NCI-H187 treated with DMSO at 0.1 percent for 48 hours (cell line): ENCODE results near the gene RPL36.
"Not testable (repeated sequence)": the region's sequence is repeated elsewhere in the genome, so short reads cannot be mapped to it uniquely, and the experiment has no call there.

ENCODE experiments used
- DNase-seq: peaks from one replicate; lab custom pipeline; 2025; lab: John Stamatoyannopoulos, UW

The RPL36 gene

DNA sequence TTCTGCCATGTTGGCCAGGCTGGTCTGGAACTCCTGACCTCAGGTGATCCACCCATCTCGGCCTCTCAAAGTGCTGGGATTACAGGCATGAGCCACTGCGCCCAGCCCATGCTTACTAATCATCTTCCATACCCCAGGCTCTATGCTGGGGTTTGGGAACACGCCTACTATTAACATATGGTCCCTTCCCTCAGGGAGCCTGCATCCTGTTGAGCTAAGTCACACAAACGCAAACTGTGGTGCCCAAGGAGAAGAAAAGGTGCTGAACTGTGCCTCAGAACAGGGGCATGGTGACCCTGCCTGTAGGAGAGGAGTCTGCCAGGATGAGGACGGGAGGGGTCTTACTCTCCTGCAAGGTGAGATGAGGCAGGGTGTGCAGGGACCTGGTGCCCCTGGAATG, 15.4 kb upstream of the RPL36 start:
- DNase-seq, result no peak

DNA sequence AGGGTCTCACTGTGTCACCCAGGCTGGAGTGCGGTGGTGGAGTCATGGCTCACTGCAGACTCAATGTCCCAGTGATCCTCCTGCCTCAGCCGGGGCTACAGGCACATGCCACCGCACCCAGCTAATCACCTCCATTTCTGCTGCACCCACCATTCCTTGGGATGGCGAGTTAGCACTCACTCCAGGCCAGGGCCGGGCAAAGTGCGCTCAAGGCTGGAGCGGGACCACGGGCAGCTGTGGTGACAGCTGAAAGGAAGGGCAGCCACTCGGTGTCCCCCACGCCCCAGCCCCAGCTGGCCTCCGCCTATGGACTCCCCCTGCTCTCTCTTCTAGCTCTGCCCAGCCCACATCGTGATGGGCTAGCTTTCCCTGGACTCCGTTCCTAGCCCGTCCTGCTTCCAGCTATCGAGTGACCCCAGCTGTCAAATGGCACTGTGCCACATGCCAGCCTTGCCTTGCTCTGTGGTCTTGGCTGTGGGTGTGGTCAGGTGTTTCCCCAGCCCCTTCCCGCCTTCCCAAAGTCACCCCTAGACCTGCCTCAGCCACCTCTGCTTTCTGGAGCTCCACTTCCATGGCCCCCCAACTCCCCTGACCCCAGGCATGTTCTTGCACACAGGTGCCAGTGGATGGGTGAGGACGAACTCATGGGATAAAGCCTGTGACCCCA, 13.9 kb upstream of the RPL36 start:
- no peak for DNase-seq

DNA sequence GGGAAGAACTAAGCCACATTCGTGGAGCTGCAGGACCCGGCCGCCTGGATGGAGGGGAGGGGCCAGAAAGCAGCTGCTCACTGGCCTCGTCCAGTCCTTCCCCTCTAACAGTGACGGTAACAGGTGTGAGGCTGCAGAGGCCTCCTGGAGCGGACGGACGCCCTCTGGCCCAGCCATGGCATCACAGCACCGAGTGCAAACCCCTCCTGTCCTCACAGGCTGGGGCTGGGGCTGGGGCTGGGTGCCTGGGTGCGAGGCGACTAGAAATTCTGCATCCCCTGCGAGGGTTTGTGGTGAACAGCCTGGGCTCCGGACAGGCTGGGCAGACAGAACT, 13.4 kb upstream of the RPL36 start:
- no peak for DNase-seq

DNA sequence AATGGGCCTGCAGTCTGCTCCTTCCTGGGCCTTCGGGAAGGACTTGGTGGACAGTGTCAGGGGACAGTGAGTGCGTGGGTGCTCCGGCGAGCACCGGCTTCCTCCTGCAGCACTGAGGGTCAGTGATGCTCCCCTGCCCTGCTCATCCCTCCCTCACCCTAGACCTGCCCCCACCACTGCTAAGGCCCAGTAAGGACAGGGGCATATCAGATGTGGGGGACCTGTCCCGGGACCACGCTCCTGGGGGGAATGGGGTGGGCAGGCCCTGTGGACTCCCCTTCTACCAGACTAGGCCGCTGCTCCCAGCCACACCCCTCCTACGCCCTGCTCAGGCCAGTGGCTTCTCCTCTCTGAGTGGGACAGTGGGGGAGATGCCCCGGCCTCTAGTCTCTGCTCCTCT, 13.0 kb upstream of the RPL36 start:
- no peak for DNase-seq

DNA sequence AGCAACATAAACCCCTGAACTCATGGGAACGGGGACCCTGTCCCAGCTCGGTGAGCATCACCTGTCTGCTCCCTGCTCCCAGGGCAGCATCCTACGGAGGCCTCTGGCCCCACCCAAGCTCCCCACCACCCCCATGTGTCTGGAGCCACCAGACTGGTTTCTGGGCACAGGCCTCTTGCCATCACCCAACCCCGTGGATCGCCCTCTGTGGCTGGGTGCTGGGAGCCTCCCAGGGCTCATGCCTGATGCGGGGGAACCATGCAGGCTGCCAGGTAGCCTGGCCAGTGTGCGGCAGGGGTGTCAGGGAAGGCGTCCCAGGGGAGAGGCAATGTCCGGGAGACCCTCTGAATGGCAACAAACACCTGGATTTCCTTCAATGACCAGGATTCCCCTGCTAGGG, 12.5 kb upstream of the RPL36 start:
- DNase-seq, result no peak

DNA sequence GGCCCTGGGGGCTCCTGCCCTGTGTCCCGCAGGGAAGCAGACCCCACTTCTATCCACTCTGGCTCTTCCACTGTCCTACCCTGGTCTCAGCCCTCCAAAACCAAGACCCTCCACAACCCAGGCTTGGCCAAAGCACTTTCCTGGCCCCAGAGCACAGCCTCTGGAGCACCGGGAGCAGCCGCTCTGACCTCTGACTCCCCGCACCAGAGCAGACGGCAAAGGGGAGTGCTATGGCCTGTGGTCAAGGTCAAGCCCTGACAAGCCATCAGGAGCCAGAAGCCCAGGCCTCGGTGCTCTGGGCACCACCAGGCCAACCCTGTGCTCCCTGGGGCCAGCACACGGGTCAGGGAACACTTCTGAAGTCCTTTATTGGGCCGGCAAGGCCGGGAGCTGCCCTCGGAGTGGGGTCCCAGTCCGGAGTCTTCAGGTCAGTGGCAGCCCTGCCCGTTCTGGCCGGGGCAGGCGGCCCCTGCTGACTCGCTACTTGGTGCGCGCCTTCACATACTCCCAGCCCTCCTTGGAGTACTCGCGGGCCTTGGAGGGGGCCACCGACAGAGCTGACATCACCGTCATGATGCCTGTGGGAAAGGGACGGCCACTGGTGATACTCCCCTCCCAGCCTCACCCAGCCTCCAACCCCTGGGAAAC, 11.9 kb upstream of the RPL36 start:
- DNase-seq, result no peak

DNA sequence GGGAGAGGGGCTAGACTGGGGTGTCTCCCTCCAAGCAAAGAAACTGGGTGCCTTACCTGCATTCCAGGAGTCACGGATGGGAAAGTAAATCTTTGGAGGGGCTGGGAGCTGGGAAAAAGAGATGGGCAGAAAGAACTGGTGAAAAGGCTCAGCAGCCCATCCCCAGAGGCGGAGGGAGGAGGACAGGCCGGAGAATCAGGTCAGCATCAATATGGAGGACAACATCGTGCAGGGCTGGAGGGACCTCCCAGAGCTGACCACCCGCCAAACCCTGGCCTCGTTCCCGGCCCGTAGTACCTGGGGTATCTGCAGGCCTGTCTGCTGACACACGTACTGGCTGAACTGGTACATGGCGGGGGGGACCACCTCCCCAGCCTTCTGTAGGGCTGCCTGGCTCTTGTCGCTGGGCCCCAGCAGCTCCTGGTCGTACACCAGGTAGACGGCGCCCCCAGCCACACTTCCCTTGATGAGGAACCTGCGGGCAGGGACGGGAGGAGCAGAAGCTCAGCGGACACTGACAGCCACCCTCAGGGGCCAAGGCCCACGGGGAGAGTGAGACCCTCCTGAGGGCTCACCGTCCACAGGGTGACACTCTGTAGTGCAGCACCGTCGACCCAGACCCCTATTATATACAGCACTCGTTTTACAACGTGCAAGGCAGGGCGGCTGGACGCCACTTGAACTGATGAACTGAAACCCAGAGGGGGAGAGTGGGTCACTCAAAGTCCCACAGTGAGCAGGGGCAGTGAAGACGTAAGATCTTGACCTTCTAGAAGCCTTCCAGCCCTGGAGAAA, 10.6 kb upstream of the RPL36 start:
- no peak for DNase-seq

DNA sequence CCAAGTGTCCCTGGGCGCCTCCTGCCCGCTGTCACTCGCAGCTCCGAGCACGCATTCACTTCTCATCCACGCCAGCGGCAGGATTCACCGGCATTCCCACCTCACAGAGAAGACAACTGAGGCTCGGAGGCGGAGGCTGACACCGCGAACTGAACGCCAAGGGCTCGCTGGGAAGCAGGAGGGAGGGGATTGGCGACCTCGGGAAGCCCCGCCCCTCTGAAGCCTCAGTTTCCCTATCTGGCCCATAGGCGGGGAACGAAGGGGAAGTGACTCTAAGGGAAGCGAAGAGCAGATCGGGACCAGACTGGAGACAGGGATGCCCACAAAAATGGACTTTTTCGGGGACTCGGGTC, 10.0 kb upstream of the RPL36 start:
- no peak for DNase-seq

DNA sequence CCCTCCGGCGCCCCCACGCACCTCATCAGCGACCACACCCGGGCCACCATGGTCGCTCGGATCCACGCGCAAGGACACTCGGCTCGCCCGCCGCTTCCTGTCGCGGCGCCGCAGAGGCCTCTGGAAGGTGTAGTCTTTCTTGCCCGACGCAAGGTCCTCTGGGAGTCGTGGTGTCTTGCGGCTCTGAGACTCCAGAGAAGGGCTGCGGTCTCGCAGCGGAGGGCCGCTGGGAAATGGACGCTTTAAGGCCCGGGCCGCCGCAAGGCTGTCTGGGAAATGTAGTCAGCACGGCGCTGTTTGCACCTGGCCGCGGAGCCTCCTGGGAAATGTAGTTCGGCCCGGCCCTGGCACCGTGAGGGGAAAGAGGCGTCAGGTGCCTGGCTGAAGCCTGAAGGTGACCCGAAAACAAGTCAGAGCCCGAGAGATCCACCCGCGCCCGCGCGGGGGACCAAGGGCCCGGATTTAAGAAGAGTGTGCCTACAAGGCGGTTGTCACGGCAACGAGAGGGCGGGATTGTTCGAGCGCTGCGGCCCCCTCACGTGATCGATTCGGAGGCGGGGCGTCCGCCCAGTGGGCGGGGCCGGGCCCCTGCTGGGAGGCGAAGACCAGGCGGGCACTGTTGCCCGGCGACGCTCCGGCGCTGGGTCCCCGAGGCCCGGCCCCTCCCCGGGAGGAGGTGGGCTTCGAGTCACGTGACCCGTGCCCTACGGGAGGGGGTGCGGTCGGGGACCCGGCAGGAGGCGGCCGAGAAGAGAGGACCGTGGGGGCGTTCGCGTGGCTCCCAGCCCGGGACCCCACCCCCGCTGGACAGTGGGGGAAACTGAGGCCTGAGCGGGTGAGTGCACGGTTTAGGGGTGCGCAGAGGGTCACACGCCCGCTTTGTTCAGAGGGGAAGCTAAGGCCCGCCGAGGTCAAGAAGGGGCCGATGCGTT, 9.4 kb upstream of the RPL36 start, which contains the start of the genes HSD11B1L and MICOS13:
TSS of gene HSD11B1L (plus strand) at position 591 of the 932 bp plus-strand sequence. CDS start 3,806 bp downstream, outside the sequence.
TSS of gene MICOS13 (minus strand) at position 80 of the 932 bp plus-strand sequence. CDS start at position 50, 30 bp downstream.
- peak; percentile 88 for DNase-seq

DNA sequence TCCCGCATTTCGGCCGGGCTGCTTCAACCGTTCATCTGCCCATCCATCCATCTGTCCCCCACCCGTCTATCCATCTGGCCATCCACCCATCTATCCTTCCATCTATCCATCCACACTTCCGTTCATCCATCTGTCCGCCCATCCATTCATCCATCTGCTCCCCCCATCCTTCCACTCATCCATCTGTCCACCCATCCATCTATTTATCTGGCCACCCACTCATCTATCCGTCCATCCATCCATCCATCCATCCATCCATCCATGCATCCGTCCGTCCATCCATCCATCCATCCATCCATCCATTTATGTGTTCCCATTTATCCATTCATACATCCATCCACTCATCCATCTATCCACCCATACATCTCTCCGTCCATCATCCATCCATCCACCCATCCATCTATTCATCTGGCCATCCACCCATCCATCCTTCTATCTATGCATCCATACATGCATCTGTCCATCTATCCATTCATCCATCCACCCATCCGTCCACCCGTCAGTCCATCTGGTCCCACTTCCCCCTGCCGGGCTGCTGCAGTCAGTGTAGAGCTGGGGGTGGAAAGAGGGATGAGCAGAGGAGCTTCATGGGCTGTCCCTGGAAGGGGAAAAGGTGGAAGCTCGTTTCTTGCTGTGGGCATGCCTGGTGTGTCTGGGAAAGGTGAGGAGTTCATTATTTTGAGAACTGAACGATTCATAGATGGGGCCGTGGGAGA, 8.5 kb upstream of the RPL36 start:
- no peak for DNase-seq

DNA sequence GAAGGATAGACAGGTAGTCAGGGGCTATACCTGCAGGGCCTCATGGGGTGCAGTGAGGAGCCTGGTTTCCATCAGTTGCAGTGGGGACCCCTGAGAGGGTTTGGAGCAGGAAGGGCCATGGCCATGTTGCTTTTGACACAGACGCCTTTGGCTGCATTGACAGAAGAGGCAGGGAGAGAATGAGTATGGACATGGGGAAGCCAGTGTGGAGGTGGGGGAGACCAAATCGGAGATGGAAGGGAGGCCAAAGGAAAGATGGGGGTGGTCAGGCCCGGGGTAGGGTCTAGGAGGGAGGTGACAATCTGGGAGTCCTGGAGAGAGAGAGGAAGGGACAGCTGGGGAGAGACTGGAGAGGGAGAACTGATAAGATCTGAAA, 8.0 kb upstream of the RPL36 start:
- DNase-seq, result no peak

DNA sequence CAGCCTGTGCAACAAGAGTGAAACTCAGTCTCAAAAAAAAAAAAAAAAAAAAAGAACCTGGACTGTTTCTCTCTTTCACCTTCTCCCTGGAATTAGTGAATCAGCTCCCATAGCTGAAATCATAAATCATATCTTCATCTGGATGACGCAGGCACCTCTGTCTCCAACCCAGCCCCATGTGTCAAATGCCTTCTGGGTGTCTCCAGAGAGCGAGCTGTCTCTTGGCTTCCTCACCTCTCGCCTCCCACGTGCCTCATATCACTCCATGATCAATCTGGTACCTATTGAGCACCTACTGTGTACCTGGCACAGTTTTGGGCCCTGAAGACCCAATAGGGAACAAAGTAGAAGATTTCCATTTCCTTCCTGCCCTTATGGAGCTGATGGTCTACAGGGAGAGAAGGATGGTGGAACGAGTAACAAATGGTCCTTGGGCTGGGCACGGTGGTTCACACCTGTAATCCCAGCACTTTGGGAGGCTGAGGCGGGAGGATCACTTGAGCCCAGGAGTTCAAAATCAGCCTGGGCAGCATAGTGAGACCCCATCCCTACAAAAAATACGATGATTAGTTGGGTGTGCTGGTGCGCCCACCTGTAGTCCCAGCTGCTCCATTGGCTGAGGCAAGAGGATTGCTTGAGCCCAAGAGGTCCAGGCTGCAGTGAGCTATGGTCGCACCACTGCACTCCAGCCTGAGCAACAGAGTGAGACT, 6.8 kb upstream of the RPL36 start:
- no peak for DNase-seq

DNA sequence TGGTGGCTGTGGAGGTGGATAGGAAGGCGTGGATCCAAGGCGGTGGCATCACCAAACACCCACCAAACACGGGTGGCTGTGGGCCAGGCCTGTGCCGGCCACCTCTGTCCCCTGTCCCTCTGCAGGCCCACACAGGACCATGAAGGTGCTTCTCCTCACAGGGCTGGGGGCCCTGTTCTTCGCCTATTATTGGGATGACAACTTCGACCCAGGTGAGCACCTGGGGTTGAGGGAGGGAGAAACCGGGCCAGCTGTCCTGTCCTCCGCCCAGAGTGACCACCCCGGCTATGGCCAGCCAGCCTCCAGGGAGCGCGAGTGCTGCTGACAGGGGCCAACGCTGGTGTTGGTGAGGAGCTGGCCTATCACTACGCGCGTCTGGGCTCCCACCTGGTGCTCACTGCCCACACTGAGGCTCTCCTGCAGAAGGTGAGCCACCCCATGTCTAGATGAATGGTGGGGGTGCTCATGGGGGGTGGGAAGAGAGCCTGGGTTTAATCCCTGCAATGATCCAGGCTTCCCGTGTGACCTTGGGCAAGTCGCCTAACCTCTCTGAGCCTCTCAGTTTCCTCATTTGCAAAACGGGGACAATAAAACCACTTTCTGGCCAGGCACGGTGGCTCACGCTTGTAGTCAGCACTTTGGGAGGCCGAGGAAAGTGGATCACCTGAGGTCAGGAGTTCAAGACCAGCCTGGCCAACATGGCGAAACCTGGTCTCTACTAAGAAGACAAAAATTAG, 5.2 kb upstream of the RPL36 start:
- DNase-seq, result no peak

DNA sequence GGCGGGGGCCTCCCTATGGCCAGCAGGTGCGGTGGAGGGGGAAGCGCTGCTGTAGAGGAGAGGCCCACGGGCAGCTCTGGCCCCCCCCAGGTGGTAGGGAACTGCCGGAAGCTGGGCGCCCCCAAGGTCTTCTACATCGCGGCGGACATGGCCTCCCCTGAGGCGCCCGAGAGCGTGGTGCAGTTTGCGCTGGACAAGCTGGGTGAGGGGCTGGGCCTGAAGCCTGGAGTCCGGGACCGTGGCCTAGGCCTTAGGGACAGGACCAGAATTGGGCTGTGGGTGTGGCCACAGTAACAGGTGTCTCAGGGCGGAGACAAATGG, 3.8 kb upstream of the RPL36 start:
- DNase-seq, result no peak

DNA sequence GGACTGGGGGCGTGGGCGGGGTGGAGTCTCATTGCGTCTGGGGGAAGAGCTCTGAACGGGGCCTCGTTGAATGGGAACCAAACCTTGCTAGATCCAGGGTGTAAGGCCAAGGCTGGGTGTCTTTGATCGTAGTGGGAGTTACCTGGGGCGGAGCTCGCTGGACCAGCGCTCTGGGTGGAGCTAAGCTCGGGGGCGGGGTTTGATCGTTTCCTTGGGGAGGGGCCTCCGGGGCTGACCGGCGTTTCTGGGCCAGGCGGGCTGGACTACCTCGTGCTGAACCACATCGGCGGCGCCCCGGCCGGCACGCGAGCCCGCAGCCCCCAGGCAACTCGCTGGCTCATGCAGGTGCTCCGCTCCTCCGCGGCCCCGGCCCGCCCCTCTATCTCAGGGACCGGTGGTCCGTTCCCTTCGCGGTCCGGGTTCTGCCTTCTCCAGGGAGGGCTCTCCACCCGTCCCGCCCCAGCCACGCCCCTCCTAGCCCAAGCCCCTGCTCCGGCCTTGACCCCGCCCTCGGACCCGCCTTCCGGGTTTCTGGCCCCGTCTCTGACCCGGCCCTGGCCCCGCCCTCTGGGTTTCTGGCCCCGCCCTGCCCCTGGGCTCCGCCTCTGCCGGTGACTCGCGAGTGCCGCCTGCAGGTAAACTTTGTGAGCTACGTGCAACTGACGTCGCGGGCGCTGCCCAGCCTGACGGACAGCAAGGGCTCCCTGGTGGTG, 3.3 kb upstream of the RPL36 start:
- DNase-seq, result peak; percentile 20

DNA sequence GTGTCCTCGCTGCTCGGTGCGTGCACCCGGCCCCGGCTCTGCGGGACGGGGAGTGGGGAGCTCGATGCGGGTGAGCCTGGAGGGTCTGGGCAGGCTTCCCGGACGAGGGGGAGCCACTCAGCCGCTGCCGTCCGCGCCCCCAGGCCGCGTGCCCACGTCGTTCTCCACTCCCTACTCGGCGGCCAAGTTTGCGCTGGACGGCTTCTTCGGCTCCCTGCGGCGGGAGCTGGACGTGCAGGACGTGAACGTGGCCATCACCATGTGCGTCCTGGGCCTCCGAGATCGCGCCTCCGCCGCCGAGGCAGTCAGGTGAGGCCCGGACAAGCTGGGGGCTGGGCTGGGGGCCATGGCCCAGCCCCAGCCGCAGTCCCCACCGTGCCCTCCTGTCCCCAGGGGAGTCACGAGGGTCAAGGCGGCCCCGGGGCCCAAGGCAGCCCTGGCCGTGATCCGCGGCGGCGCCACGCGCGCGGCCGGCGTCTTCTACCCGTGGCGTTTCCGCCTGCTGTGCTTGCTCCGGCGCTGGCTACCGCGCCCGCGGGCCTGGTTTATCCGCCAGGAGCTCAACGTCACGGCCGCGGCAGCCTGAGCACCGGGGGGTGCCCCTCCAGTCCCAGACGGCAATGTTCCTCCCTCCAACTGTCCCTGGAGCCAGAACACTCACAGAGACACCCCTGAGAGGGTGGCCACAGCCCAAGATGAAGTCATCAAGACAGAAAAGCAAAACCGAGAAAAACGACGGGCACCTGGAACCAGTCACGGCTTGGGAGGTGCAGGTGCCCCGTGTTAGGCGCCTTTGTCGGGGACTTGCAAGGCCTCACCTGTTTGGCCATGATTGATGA, 2.5 kb upstream of the RPL36 start:
- no peak for DNase-seq

DNA sequence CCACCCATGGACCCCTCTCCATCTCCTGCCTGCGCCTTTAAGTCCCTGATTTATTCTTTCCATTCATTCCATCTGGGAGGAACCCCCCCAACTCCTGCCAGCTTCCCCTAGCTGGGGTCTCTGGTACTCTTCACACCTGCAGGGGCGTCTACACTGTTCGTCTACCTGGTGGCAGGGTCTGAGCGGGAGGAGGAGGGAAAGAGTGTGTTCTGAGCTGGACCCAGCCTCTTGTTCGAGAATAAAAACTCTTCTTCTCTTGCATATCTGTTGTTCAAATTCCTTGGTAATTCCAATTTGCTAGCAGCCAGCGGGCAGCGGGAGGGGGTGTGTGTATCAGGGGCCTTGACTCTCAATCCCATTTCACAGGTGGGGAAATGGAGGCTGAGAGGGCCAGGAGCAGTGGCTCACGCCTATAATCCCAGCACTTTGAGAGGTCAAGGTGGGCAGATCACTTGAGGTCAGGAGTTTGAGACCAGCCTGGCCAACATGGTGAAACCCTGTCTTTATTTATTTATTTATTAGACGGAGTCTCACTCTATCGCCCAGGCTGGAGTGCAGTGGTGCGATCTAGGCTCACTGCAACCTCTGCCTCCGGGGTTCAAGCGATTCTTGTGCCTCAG, 1.7 kb upstream of the RPL36 start:
- not testable (repeated sequence) for DNase-seq
